COLO829 (cell line): ENCODE data around the gene SPTLC2.
A peak's percentile ranks its signal among the peaks of the same experiment; 100 is the strongest.
"Not testable (repeated sequence)": the region's sequence is repeated elsewhere in the genome, so short reads cannot be mapped to it uniquely, and the experiment has no call there.

ENCODE experiments used
- DNase-seq: peaks from one replicate; pipeline ENCODE4 v3.0.0; 2012; ENCODE audit warnings: low spot score

The SPTLC2 gene, protein sequence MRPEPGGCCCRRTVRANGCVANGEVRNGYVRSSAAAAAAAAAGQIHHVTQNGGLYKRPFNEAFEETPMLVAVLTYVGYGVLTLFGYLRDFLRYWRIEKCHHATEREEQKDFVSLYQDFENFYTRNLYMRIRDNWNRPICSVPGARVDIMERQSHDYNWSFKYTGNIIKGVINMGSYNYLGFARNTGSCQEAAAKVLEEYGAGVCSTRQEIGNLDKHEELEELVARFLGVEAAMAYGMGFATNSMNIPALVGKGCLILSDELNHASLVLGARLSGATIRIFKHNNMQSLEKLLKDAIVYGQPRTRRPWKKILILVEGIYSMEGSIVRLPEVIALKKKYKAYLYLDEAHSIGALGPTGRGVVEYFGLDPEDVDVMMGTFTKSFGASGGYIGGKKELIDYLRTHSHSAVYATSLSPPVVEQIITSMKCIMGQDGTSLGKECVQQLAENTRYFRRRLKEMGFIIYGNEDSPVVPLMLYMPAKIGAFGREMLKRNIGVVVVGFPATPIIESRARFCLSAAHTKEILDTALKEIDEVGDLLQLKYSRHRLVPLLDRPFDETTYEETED

GRCh38 chr14:77616454-77617229 lies at the start of gene SPTLC2:
Gene SPTLC2, minus strand, starts transcription at chr14:77616637. Its CDS starts 58 bp downstream, at chr14:77616579.
- DNase-seq, result peak; percentile 98

- DNase-seq, result peak; percentile 42
Observed at GRCh38 chr14:77663293-77663692, 46.9 kb upstream of the SPTLC2 start.

GRCh38 chr14:77661562-77661961 lies 45.1 kb upstream of the SPTLC2 start:
- not testable (repeated sequence) for DNase-seq

GRCh38 chr14:77660754-77661153 lies 44.3 kb upstream of the SPTLC2 start:
- no peak for DNase-seq

DNA sequence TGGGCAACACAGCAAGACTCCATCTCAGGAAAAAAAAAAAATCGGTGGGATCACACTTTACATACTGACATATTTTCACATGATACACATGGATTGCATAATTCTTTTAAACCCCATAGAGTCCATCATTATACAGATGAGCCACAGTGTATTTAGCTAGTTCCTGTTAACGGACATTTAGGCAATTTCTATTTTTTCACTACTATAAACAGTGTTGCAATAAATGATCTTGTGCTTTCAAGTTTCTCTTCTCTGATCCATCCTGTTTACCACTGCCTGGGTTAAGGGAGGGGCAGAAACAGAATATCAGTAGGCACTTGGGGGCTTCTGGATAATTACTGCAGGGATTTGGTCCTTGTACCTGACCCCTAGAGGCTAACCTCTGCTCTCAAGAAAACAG lies 43.4 kb upstream of the SPTLC2 start:
- DNase-seq, result no peak

DNA sequence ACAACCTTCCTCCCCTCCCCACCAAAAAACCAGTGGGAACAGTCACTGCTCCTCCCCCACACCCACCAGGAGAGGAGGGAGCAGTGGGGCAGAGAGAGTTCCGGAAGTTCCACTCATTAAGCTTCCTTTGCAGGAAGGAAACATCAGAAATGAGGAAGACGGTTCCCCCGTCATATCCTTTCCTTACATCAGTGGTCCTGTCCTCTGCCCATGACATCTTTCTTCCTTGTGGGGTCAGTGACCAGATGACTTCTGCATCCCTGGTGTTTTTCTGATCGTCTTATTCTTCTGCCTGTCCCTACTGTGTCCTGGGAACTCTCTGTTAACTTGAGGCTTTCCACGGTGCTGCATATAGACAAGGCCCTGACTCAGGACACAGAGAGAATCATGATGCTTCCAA lies 40.8 kb upstream of the SPTLC2 start:
- DNase-seq, result no peak

GRCh38 chr14:77654001-77654441 lies 37.6 kb upstream of the SPTLC2 start:
- no peak for DNase-seq

- no peak for DNase-seq
Observed at GRCh38 chr14:77649326-77649725, 32.9 kb upstream of the SPTLC2 start.

DNA sequence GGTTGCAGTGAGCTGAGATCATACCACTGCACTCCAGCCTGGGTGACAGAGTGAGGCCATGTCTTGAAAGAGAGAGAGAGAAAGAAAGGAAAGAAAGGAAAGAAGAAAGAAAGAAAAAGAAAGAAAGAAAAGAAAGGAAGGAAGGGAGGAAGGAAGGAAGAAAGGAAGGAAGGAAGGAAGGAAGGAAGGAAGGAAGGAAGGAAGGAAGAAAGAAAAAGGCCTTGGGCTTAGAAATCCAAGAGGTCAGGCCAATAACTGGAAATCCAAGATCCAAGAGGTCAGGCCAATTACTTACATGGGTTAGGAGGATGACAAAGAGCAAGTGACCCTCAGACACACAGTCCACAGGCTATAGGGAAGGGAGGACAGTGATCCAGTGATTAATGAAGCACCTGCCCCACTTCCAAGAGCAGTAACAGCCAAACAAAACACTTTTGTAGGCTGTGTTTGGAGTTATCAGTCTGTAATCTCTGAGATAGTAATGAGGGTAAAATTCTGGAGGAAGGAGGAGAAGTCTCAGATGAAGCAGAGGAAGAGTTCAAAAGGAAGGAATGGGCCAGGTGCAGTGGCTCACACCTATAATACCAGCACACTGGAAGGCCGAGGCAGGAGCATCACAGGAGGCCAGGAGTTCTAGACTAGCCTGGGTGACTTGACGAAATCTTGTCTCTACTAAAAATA lies 32.2 kb upstream of the SPTLC2 start:
- no peak for DNase-seq

DNA sequence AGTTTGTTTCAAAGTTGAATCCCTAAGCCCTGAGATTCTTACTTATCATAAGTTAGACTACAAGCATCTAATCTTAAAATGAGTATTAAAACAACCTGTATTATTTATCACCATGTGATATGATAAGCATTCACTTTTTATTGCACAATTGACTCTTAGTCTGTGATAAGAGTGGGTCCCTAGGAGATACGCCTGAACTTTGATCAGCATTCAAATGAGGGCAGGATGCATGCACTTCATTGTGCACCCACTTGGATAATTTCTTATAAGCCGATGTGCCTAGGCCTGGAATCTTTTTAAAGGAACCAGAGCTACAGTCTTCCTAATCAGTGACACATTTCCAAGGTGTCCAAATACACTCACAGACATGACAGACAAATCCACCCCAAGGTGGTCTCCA lies 31.4 kb upstream of the SPTLC2 start:
- no peak for DNase-seq

- no peak for DNase-seq
Observed at GRCh38 chr14:77646907-77647306, 30.5 kb upstream of the SPTLC2 start.

- no peak for DNase-seq
Observed at GRCh38 chr14:77645520-77646230, 29.2 kb upstream of the SPTLC2 start.

DNA sequence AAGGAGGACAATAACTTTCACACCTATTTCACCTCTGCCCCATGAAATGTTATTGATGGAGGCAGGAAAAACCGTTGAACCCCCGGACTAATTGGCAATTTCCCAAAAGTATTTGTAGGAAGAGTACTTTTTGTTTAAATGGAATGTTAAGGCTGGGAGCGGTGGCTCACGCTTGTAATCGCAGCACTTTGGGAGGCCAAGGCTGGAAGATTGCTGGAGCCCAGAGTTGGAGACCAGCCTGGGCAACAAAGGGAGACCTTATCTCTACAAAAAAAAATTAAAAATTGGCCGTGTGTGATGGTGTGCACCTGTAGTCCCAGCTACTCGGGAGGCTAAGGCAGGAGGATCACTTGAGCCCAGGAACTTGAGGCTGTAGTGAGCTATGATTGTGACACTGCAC lies 26.0 kb upstream of the SPTLC2 start:
- DNase-seq, result no peak

GRCh38 chr14:77641534-77642341 lies 25.3 kb upstream of the SPTLC2 start:
- DNase-seq, result no peak

DNA sequence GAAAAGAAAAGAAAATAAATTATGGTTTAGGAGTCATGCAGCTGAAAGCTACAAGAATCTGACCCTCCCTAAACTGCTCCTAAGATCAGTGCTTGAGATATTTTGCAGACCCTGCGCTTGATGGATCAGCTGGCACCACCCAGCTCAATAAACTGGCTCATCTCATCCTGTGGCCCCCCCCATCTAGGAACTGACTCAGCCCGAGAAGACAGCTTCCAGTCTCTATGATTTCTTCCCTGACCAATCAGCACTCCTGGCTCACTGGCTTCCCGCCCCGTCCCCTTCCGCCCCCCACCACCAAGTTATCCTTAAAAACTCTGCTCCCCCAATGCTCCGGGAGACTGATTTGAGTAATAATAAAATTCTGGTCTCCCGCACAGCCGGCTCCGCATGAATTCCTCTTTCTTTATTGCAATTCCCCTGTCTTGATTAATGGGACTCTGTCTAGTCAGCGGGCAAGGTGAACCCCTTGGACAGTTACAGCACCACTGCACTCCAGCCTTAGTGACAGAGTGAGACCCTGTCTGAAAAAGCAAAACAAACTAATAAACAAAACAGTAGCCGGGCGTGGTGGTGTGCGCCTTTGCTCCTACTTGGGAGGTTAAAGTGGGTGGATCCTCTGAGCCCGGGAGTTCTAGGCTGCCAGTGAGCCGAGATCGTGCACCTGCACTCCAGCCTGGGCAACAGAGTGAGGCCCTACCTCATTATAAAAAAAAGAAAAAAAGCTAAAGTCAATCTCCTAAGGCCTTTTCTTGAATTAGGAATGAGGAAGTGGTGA lies 24.5 kb upstream of the SPTLC2 start:
- DNase-seq, result no peak

- DNase-seq, result no peak
Observed at GRCh38 chr14:77638771-77639171, 22.3 kb upstream of the SPTLC2 start.

GRCh38 chr14:77635869-77636268 lies 19.4 kb upstream of the SPTLC2 start:
- DNase-seq, result not testable (repeated sequence)

- not testable (repeated sequence) for DNase-seq
Observed at GRCh38 chr14:77635466-77635865, 19.0 kb upstream of the SPTLC2 start.

DNA sequence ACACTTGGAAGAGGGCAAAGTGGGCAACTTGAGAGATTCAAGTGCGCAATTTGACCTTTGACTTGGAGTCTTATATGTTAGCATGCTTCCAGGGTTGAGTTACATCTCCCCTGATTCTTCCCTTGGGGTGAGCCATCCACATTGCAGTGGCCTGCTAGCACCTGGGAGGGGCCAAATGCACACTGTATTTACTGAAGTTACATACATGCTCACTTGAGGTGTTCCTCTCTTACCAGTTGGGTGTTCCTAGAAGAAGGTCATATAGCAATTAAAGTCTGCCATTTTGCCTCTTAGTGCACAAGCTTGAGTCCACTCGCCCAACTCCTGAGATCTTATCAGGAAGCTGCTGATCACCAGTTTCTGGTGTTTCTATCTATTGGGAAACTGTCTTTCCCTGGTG lies 13.7 kb upstream of the SPTLC2 start:
- DNase-seq, result no peak

DNA sequence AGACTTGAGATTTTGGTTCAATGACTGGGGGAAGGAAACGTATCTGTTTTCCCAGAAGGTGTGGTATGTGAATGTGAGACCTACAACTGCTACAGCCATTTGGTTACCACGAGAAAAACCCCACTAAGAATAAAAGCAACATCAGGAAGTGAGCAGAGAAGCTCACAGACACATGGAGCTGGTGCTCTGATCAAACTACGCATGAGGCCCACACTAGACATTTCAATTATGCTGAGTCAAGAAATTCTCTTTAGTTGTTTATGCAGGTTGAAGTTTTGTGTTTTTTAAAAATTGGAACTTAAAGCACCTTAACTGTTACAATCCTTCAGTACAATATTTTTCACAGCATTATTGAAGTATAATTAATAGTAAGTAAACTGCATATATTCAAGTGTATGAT lies 8.9 kb upstream of the SPTLC2 start:
- no peak for DNase-seq
